RWPE2 (cell line): ENCODE data around the gene CRY1.
"Not testable (repeated sequence)": the region's sequence is repeated elsewhere in the genome, so short reads cannot be mapped to it uniquely, and the experiment has no call there.

Source experiments
- ATAC-seq: fragments of 200-7000 bp; cut with Tn5 transposase; 3 replicates; pipeline ENCODE4 v1.9.1; 2021; ENCODE audit warnings: low read depth
- DNase-seq: peaks from one replicate; pipeline ENCODE4 v3.0.0-alpha.2; 2020; ENCODE audit warnings: low spot score
- H3K27ac ChIP-seq: fragments of 450-650 bp; 2 replicates; pipeline ENCODE4 v1.5.1; 2017; ENCODE audit warnings: mild to moderate bottlenecking; ENCODE audit not compliant: poor library complexity, severe bottlenecking
- H3K27me3 ChIP-seq: fragments of 250-450 bp; sonication (Bioruptor Pico); 2 replicates; pipeline ENCODE4 v1.5.1; 2021; ENCODE audit warnings: mild to moderate bottlenecking, moderate library complexity; ENCODE audit not compliant: insufficient read depth, poor library complexity, severe bottlenecking
- H3K36me3 ChIP-seq: fragments of 250-450 bp; sonication (Bioruptor Pico); 2 replicates; pipeline ENCODE4 v1.5.1; 2020; ENCODE audit warnings: low read depth, mild to moderate bottlenecking, moderate library complexity
- H3K4me1 ChIP-seq: fragments of 250-450 bp; sonication (Bioruptor Pico); 2 replicates; pipeline ENCODE4 v1.5.1; 2021; ENCODE audit warnings: mild to moderate bottlenecking, moderate library complexity; ENCODE audit not compliant: insufficient read depth, poor library complexity, severe bottlenecking
- H3K4me3 ChIP-seq: fragments of 250-450 bp; sonication (Bioruptor Pico); 2 replicates; pipeline ENCODE4 v1.5.1; 2021; ENCODE audit warnings: mild to moderate bottlenecking, moderate library complexity; ENCODE audit not compliant: severe bottlenecking
- H3K9me3 ChIP-seq: fragments of 250-450 bp; sonication (Bioruptor Pico); 2 replicates; pipeline ENCODE4 v1.5.1; 2021; ENCODE audit warnings: mild to moderate bottlenecking, moderate library complexity; ENCODE audit not compliant: severe bottlenecking
- CTCF ChIP-seq: fragments of 450-650 bp; IDR thresholded peaks from one replicate; pipeline ENCODE4 v1.5.1; 2017; ENCODE audit warnings: mild to moderate bottlenecking, moderate library complexity; ENCODE audit not compliant: poor library complexity, severe bottlenecking

CRY1 gene

GRCh38 chr12:107080299-107080698 lies 13.1 kb downstream of the CRY1 start:
- Histone ChIP-seq H3K4me3 (no peak overlapping the region), H3K4me1 (no peaks in the 10 kb centered on the region), H3K9me3 (no peaks in the 10 kb centered on the region), H3K36me3 (no peaks in the 10 kb centered on the region), H3K27me3 (no peaks in the 10 kb centered on the region), H3K27ac (no peak overlapping the region)
- no peak for DNase-seq
- no peak for ATAC-seq
- no peak for TF ChIP-seq CTCF

GRCh38 chr12:107079172-107080011 lies 14.0 kb downstream of the CRY1 start:
- H3K4me3 ChIP-seq, result no peak overlapping the region
- DNase-seq (no peak), ATAC-seq (peak; percentile 29; the same call in 1 of the 3 replicates)
- H3K4me1 ChIP-seq, result no peaks in the 10 kb centered on the region
- no peak overlapping the region for H3K27ac ChIP-seq
- no peaks in the 10 kb centered on the region for H3K9me3 ChIP-seq
- no peaks in the 10 kb centered on the region for H3K36me3 ChIP-seq
- peak; percentile 77 for TF ChIP-seq CTCF
- no peaks in the 10 kb centered on the region for H3K27me3 ChIP-seq

GRCh38 chr12:107073266-107073665 lies 20.1 kb downstream of the CRY1 start:
- not testable (repeated sequence) for H3K36me3 ChIP-seq, ATAC-seq, H3K9me3 ChIP-seq, H3K4me3 ChIP-seq, H3K4me1 ChIP-seq, H3K27ac ChIP-seq, DNase-seq, H3K27me3 ChIP-seq

GRCh38 chr12:107066691-107067090 lies 26.7 kb downstream of the CRY1 start:
- Histone ChIP-seq H3K4me3 (no peak overlapping the region), H3K9me3 (no peaks in the 10 kb centered on the region), H3K27me3 (no peaks in the 10 kb centered on the region), H3K27ac (no peak overlapping the region), H3K4me1 (no peaks in the 10 kb centered on the region), H3K36me3 (no peaks in the 10 kb centered on the region)
- DNase-seq (no peak), ATAC-seq (no peak)
- TF ChIP-seq CTCF, result no peak

- no peak overlapping the region for H3K4me3 ChIP-seq
- DNase-seq (no peak), ATAC-seq (no peak)
- H3K27me3 ChIP-seq, result no peaks in the 10 kb centered on the region
- no peaks in the 10 kb centered on the region for H3K9me3 ChIP-seq
- H3K27ac ChIP-seq, result no peak overlapping the region
- H3K4me1 ChIP-seq, result no peaks in the 10 kb centered on the region
- TF ChIP-seq CTCF, result no peak
- H3K36me3 ChIP-seq, result no peaks in the 10 kb centered on the region
Observed at GRCh38 chr12:107064687-107065086, 28.7 kb downstream of the CRY1 start.
